Muscle of arm (tissue), 12 donors: ENCODE results near the gene ZNF217. TPM values are rescaled to one million over a fixed set of nuclear protein-coding genes. Genes with fewer than 3 reads are reported as not detected.
"Not testable (repeated sequence)": the region's sequence is repeated elsewhere in the genome, so short reads cannot be mapped to it uniquely, and the experiment has no call there.

Experiments
- DNase-seq: peaks from one replicate; pipeline ENCODE4 v3.0.0-alpha.2; 2013
- polyA plus RNA-seq, 12 donors: library from polyadenylated mRNA; unstranded; fragments of 120-200 nt; gene quantifications; one replicate each; pipeline ENCODE4 v1.2.1, GENCODE V29; 2013; ENCODE audit not compliant: insufficient read length in 12 of 12

Gene ZNF217
- polyA plus RNA-seq, 12 donors: 12.3 to 33.8 (median 15.6) TPM; not detected in 1

- DNase-seq: no peak
Measured at GRCh38 chr20:53623134-53623453, 29.5 kb upstream of the ZNF217 start.

- peak; percentile 31 for DNase-seq
Measured at GRCh38 chr20:53622247-53623133, 28.9 kb upstream of the ZNF217 start.

- peak; percentile 83 for DNase-seq
Measured at GRCh38 chr20:53621482-53622246, 28.0 kb upstream of the ZNF217 start.

DNA sequence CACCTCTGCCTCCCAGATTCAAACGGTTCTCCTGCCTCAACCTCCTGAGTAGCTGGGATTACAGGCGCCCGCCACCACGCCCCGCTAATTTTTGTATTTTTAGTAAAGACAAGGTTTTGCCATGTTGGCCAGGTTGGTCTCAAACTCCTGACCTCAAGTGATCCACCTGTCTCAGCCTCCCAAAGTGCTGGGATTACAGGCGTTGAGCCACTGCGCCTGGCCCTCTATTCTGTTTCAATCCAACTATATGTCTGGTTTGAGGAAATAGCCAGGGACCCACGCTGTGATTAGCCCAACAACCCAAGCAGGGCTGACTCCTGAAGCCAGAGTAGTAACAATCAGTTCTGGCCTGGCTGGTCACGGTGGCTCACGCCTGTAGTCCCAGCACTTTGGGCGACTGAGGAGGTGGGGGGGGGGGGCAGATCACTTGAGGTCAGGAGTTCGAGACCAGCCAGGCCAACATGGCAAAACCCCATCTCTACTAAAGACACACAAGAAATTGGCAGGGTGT is 24.9 kb upstream of the ZNF217 start:
- DNase-seq: not testable (repeated sequence)

GRCh38 chr20:53617791-53618489 is 24.3 kb upstream of the ZNF217 start:
- no peak for DNase-seq

- DNase-seq: not testable (repeated sequence)
Measured at GRCh38 chr20:53616489-53616888, 22.9 kb upstream of the ZNF217 start.

GRCh38 chr20:53613748-53614147 is 20.1 kb upstream of the ZNF217 start:
- DNase-seq: no peak

DNA sequence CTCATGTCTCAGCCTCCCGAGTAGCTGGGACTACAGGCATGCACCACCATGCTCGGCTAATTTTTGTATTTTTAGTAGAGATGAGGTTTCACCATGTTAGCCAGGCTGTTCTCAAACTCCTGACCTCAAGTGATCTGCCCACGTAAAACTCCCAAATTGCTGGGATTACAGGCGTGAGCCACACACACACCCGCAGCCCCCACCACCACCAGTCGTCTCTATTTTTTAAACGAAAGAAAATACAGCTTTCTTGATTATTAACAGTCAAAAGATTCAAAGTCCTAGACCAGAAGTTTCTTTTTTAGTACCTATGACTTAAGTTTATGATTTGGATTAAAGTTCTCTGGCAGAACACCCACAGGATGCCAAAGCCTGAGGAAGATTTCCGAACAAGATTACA is 18.6 kb upstream of the ZNF217 start:
- DNase-seq: not testable (repeated sequence)

DNA sequence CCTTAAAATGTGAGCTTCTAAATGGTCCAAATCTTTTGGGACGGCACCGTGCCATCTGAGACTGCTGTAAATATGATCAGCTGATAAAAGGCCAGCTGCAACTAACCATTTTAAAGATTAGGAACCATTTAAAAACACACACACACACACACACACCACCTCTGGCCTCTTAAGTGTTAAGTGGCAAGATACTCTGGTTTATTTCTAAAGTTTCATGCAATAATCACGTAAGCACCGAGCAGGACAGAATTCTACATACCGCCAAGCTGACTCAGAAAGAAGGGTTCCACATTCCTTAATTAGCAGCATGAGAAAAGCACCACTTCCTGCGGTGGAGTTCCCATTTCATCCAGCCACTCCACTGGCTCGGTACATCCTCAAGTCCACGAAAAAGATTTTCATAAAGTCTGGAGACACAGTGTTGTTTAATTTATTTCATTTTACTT is 17.8 kb upstream of the ZNF217 start:
- DNase-seq: no peak

DNA sequence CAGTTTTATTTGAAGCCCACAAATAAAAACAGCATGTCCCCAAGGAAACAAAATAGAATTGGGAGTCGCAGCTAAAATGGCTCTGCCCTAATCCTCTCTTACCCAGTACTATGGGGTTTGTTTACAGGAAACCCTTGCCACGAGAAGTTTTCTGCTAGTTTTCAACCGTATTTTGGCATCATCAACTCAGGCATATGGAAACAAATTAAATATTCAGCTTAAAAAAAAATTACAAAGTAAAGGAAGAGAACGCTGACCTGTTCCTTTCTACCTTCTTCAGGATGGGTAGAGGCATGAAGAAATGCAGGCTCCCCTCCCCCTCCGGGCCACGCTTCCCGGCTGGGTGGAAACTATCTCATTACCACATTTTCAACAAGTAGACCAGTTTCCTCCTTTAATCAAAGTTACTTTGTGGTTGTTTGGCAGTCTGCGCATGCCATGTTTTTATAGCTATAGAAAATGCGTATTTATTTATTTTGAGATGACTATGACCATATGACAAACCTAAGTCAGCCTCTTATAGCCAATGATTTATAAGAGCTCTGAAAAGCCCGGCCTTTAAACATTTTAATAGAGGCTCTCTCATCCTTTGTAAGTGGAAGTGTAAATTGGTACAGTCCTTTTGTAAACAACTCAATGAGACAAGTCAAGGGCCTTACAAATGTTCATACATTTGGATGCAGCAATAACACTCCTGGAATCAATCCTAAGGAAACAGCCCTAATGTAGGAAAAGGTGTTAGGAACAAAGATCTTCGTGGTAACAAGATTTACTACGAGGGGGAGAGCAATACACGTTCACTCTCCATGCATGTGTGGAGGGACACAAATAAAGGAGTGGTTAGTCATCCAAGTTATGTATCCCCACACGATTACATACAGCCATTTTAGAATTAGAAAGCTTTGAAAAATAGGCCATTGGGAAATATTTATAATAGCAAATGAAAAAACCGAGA is 16.1 kb upstream of the ZNF217 start:
- no peak for DNase-seq

DNA sequence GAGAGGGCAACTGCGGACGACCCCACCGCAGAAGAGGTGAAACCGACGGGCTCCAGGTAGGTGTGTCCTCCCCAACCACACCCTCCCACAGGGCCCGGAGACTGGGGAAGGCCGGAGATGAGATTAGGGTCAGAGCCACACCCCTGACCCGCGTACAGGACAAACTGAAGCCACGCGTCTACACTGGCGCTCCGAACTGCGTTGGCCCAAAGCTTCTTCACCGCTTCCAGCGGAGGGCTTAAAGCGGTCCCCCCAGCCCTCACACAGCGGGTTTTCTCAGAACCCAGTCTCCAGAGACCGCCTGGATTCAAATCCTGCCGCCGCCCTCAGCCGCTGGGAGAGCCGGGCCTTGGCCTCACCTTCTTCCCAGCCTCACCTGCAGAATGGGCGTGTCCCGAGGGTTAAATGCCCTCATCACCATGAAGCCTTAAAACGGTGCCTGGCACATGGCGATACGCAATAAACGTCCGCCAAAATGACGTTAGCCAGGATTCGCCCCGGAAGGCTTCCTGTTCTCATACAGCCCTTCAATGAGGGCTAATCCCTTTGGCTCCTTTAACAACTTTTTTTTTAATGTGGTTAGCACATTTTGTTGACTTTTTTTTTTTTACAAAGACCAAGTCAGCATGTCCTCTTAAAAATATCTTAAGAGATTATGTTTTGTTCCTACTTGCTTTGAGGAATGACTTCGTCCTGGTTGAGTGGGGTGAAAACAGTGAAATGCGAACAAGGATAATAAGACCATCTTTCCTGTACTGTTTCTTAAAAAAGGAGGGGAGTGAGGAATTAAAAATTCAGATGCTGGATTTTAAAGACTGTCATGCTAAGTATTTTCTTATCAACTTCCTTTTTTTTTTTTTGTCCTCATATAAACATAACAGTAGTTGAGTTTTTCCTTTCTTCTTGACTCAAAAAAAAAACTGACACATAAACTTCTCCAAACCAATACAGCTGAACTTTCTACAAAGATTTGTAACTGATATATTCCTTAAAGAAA is 15.1 kb upstream of the ZNF217 start:
- DNase-seq: no peak

DNA sequence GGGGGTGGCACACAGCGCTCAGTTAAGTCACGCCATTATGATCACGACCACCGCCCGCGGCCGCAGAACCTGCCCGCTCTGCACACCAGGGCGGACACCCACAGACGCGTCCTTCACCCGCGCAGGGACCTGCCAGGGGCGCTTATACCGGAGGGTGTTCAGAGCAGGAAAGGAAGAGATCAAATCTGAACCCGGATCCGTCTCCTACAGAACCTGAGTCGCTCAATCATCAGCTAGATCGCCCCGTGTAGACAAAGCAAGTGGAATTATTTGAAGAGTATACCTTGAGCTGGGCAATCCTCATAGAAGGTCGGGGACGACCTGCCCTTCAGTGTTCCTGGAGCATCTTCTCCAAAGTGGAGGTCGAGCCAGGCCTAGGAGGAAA is 14.4 kb upstream of the ZNF217 start:
- no peak for DNase-seq

GRCh38 chr20:53606364-53606985 is 12.8 kb upstream of the ZNF217 start:
- no peak for DNase-seq

GRCh38 chr20:53605401-53605800 is 11.8 kb upstream of the ZNF217 start:
- not testable (repeated sequence) for DNase-seq

GRCh38 chr20:53604846-53605245 is 11.2 kb upstream of the ZNF217 start:
- DNase-seq: not testable (repeated sequence)

GRCh38 chr20:53602661-53603060 is 9.0 kb upstream of the ZNF217 start:
- no peak for DNase-seq

- DNase-seq: no peak
Measured at GRCh38 chr20:53599910-53600632, 6.4 kb upstream of the ZNF217 start.

GRCh38 chr20:53599378-53599777 is 5.7 kb upstream of the ZNF217 start:
- DNase-seq: no peak

DNA sequence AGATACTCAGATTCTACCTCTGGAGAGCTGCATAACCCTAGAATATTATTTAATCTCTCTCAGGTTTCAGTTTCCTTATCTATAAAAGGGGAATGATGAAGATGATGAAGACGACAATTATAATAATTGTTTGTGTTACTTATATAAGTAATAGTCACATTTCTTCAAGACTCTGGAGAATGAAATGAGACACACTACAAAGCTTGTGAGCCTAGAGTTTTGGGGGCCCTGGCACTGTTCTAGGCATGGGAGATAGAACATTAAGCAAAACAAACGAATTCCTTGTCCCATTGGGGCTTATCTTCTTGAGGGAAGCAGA is 5.4 kb upstream of the ZNF217 start:
- no peak for DNase-seq
